Astrocyte (in vitro differentiated cells and primary cell): Measurements from ENCODE around the gene MRPS18B.

ENCODE experiments used
- CTCF ChIP-seq: IDR thresholded peaks from 2 replicates; pipeline ENCODE4 v1.5.1; 2011; ENCODE audit warnings: low read depth, mild to moderate bottlenecking, inconsistent platforms, low read length, moderate library complexity; ENCODE audit not compliant: insufficient read depth
- EZH2 ChIP-seq: IDR thresholded peaks from 2 replicates; pipeline ENCODE4 v1.6.1; 2012; ENCODE audit warnings: mild to moderate bottlenecking, low read length, inconsistent platforms; ENCODE audit not compliant: insufficient read depth

- TF ChIP-seq CTCF, result no peak
- no peak for TF ChIP-seq EZH2
These were observed 5.8 kb upstream of the MRPS18B start for GRCh38 chr6:30611856-30612194.
